Dermis blood vessel endothelial cell (primary cell): ENCODE measurements around the gene KLF15. TPM values are rescaled to one million over a fixed set of nuclear protein-coding genes. Genes with fewer than 3 reads are reported as not detected.

Experiments
- DNase-seq: peaks from one replicate; pipeline ENCODE4 v3.0.0; 2010
- total RNA-seq: library from RNA; depleted of rRNA; stranded (reverse); fragments of >200 nt; gene quantifications from 2 replicates; pipeline ENCODE4 v1.2.3, GENCODE V29; 2014

KLF15 gene
- total RNA-seq, 1 donor from 2014 or later: 5.6 TPM

DNA sequence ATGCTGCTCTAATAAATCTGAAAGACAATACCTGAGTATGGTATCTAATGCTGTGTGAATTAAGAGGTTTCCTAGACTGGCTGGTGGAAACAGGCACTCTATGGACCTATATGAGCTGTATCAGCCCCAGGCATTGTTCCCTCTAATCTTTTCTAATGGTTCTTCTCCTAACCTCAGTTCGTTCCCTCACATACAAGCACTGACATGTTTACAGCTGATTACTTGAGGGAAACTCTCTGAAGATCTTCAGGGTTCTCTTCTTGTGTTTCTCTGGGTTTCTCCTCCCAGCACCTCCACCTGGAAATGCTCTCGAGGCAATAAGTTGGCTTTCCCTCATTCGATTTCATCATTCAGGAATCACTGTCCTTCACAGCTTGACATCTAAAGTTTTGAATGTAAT is 52.9 kb downstream of the KLF15 start:
- DNase-seq: no peak

DNA sequence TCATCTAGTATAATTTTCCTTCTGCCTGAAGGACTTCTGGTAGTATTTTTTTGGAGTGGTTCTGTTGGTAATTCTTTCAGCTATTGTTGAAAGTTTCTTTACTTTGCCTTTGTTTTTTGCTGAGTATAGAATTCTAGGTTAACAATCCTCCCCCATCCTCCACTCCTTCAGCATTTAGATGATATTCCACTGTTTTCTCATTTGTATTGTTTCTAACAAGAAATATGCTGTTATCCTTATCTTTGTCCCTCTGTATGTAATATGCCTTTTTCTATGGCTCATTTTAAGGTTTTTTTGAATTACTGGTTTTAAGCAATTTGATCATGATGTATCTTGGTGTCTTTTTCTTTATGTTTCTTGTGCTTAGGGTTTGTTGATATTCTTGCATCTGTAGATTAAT is 53.9 kb downstream of the KLF15 start:
- no peak for DNase-seq

DNA sequence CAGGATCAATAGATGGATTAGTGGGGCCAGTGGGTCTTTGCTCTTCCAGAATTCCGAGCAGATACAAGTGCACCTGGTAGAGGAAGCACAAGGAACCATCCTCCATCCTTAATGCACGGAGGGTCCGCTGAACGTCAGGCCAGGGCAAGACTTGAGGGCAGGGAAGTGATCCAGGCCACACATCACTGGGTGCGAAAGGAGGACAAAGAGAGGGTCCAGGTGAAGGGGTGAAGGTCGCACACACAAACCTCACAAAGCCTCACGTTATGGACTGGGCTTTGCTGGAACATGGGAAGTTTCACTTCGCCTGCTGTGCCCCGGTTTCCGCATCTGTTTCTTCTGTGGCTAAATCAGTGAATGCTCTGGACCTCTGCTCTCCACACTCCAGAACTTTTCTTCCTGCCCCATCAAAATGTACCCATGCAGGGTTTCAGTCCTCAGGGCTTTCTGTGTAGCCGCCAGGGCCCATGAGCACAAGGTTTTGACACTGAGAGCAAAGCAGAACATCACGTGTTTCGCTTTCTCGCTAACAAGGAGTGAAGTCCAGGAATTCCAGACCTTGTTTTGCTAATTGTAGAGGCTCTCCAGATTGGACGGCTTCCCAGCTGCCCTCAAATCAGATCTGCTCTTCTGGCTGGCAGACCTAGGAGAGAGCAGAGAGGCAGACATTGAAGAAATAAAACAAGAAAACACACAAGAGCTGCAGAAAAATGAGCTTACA is 56.3 kb downstream of the KLF15 start:
- no peak for DNase-seq

DNA sequence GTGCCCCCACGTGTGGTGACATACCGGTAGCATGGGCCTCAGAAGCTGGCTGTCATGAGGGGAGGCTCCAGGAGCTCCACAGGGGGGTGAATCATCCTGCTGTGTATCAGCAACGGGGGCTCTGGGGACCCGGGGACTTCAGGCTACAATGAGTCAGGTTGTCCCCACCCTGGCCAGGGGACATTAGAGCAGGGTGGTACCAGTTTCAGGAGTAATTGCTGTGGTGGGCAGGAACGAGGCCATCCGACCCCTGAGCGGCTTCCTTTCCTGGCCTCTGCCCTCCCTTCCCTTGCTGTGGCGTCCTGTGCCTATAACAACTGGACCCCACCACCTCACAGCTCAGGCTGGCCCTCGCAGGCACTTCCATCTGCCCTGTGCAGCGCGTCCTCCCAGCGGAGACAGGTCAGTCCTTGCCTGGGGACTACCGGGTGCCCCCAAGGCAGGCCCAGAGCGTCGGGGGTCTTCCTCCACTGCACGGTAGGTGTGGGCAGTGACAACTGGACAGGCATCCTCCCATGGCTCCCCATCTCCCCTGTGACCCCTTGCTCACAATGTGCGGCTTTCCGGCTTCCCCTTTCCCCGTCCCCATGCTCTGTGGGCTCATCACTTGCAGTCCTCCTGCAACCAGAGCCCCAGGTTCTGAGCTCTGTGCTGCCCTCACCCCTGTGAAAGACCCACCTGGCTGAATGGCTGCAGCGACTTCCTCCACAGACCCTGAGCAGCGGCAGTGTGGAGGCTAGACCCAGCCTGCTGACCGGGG is 57.0 kb downstream of the KLF15 start:
- no peak for DNase-seq

DNA sequence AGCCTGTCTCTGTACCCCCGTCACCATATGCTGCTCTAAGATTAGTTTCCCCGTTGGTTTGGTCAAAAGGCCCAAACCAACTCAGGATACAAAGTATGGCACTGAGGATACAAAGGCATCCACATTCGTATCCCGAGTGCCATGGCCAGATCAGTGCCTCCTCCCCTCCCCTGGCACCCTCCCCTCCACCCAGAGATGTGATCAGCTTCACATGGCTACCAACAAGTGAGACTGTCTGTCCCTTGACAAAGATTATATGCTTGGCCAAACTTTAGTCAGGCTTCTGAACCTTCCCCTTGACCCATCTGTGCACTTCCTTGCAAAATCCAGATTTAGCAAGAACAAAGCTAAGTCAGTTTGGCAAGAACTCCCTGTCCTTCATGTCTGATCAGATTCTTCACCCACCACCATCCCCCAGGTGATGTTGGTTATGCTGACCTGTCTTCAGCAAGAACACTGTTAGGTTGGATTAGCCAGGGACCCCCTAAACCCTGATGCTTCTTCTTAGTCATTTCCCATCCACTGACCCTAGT is 61.7 kb downstream of the KLF15 start:
- no peak for DNase-seq

DNA sequence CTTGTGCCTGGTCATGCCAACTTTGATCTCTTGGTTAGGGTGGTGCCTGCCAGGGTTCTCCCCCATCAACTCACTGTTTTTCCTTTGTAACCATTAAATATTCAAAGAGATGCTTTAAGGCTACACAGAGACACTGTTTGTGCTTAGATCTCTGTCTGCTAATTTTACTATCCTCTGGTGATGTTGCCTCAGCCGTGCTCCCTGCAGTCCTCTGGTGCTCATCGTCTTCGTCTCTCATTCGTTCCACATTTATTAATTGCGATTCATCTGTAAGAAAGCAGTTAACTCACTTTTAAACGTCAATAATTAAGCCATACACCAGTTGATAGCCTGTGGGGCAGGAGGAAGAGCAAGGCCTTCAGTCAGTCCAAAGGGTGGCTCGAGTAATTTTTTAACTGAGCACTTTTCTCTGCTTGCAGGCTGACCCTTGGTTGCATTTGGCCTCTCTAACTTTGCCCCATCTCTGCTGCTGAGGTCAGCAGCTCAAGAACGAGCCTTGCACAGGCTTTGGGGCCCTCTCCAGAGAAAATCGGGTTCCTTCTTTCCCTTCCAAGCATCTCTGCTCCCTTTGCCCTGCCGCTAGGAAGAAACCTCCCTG is 62.9 kb downstream of the KLF15 start:
- DNase-seq: no peak

DNA sequence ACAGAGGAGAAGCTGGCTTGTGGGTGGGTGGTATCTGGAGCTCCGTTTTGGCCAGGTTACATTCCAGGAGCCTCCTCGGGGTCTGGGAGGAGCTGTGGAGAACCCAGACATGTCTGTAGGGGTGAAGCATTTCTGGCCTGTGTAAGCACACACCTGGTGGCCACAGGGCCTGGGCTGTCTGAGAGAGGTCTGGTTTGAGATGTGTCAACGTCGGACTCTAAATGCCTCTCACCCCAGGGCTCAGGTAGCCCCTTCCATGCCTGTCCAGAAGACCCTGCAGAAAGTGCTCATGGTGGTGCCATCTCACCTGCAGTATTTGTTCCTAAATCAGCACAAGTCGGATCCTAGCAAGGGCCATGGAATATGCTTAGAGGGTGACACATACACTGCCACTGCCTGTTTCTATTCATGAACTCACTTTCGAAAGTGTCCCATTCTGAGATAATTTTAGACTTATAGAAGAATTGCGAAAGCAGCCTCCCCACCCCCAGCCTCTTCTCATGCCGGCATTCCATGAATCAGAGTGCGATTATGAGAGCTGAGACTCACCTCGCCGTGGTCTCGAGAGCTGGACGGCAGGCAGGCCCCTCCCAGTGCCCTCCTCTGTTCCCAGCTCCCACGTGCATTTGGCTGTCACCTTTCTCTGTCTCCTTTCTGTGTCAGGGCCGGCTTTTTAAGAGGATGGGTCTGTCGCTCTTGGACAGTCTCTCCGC is 63.7 kb downstream of the KLF15 start:
- no peak for DNase-seq

Other genes with a start within 250 kb of the KLF15 start
- not detected in 2 replicates for gene ALDH1L1, start 176.8 kb downstream of the KLF15 start, total RNA-seq
- gene CFAP100, start 37.5 kb upstream of the KLF15 start, total RNA-seq: not detected in 2 replicates
- gene ZXDC, start 118.5 kb upstream of the KLF15 start, total RNA-seq: 22.2 and 22.8 TPM in 2 replicates
- 0.19 TPM in 1 of 2 replicates, not detected in the other for gene UROC1, start 160.4 kb upstream of the KLF15 start, total RNA-seq
- 0.14 TPM in 1 of 2 replicates, not detected in the other for gene CHST13, start 166.7 kb upstream of the KLF15 start, total RNA-seq
- gene C3orf22, start 201.5 kb upstream of the KLF15 start, total RNA-seq: not detected in 2 replicates